OCI-LY1 (cell line): ENCODE measurements around the gene MBD5.

Experiments
- EZH2 ChIP-seq: fragments of 200-600 bp; sonication (generic), shearing (Covaris generic); IDR thresholded peaks from 2 replicates; pipeline ENCODE4 v1.8.0; 2017; ENCODE audit warnings: borderline replicate concordance, mixed run types, mild to moderate bottlenecking, antibody characterized with exemption, low read length, moderate library complexity, mixed read lengths
- TF ChIP-seq, protein P1 (sequence below): fragments of 200-600 bp; sonication (generic), shearing (Covaris generic); IDR thresholded peaks from 2 replicates; pipeline ENCODE4 v1.5.1; 2017; ENCODE audit warnings: mild to moderate bottlenecking, antibody characterized with exemption, low read length, moderate library complexity, mixed read lengths

DNA sequence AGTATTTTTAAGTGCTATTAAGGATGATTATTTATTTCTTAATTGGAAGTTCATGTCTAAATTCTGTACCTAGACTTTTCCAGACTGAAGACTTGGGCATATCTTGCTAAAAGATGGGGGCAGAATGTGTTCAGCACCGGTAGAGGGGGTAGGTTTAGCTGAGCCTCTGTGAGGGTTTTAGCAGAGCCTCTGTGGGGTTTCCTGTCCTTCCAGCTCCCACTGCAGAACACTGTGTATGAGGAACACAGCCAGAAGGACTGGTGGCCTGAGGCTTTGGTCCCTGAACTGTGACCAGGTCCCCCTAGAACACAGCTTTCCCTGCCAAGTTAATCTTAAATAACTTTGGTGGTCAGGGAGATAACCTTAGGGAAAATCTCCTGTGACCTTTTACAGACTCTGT is 500.3 kb downstream of the MBD5 start:
- TF ChIP-seq, protein P1, sequence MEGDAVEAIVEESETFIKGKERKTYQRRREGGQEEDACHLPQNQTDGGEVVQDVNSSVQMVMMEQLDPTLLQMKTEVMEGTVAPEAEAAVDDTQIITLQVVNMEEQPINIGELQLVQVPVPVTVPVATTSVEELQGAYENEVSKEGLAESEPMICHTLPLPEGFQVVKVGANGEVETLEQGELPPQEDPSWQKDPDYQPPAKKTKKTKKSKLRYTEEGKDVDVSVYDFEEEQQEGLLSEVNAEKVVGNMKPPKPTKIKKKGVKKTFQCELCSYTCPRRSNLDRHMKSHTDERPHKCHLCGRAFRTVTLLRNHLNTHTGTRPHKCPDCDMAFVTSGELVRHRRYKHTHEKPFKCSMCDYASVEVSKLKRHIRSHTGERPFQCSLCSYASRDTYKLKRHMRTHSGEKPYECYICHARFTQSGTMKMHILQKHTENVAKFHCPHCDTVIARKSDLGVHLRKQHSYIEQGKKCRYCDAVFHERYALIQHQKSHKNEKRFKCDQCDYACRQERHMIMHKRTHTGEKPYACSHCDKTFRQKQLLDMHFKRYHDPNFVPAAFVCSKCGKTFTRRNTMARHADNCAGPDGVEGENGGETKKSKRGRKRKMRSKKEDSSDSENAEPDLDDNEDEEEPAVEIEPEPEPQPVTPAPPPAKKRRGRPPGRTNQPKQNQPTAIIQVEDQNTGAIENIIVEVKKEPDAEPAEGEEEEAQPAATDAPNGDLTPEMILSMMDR = no peak
- TF ChIP-seq EZH2 = no peak
